ENCODE results near the gene RNF207. TPM values are rescaled to one million over a fixed set of nuclear protein-coding genes. Genes with fewer than 3 reads are reported as not detected.

Gene RNF207
- total and polyA plus RNA-seq, 5 donors, result 33.7 to 97.4 (median 55.2) TPM

DNA sequence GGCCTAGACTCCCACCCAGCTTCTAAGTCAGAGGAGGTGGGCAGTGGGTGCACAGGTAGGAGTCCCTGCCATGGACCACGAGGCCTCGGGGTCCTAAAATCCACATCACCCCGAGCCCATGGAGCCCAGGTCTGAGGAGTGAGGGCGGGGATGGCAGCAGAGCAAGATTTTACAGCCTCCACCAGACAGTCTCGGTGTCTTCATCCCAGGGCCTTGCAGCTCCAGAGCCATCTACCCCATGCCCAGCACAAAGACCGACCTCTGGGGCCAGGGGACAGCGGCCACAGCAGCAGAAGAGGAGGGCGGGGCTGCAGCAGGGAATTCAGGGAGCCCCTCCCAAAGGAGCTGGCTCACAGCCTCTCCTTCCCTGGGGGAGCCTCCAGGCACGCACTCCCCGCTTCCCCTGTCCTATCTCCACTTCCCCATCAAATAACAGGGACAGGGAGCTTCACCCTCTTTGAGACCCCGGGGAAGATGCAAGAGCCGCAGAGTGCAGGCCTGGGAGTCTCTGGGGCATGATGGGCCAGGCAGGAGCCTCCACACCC is 40.4 kb upstream of the RNF207 start:
- Histone ChIP-seq H3K27ac (ENCODE audit: low read length) (no peak overlapping the region), H3K4me3 (ENCODE audit: low read length) (no peak overlapping the region), H3K4me1 (ENCODE audit: control insufficient read depth, insufficient read depth, low read length) (no peaks in the 10 kb centered on the region), H3K27me3 (ENCODE audit: control insufficient read depth, insufficient read depth) (no peaks in the 10 kb centered on the region), H3K9me3 (ENCODE audit: control insufficient read depth, low read length) (no peaks in the 10 kb centered on the region)
- intact Hi-C loops (cut with DNase I), result no loop called here
- DNase-seq, result no peak
- no peak for ATAC-seq
- 69% methylated on average over 12 of the region's 12 CpGs for WGBS

DNA sequence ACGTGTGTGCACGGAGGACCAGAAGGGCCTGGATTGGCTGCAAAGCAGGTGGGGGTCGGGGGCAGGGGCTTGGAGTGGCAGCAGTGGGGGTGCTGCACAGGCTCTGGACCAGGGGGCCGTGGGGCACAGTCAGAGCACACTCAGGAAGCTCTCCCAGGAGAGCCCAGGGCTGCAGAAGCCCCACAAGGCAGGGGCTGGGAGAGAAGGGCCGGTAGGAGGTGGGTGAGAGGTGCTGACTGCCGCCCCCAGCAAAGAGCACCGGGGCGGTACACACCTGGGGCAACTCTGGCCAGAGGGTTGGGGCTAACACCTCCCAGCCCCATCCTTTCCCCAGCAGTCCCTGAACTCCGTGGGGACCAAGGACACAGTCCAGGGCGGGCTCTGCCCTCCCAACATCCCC is 39.7 kb upstream of the RNF207 start:
- peak in 1 of 3 donors; percentile 5 for DNase-seq
- H3K4me3 ChIP-seq (ENCODE audit: low read length), result no peak overlapping the region
- H3K4me1 ChIP-seq (ENCODE audit: control insufficient read depth, insufficient read depth, low read length), result no peaks in the 10 kb centered on the region
- no peak overlapping the region for H3K27ac ChIP-seq (ENCODE audit: low read length)
- WGBS, result 68% methylated on average over 10 of the region's 10 CpGs
- no peaks in the 10 kb centered on the region for H3K9me3 ChIP-seq (ENCODE audit: control insufficient read depth, low read length)
- intact Hi-C loops (cut with DNase I), result no loop called here
- no peaks in the 10 kb centered on the region for H3K27me3 ChIP-seq (ENCODE audit: control insufficient read depth, insufficient read depth)
- no peak for ATAC-seq

DNA sequence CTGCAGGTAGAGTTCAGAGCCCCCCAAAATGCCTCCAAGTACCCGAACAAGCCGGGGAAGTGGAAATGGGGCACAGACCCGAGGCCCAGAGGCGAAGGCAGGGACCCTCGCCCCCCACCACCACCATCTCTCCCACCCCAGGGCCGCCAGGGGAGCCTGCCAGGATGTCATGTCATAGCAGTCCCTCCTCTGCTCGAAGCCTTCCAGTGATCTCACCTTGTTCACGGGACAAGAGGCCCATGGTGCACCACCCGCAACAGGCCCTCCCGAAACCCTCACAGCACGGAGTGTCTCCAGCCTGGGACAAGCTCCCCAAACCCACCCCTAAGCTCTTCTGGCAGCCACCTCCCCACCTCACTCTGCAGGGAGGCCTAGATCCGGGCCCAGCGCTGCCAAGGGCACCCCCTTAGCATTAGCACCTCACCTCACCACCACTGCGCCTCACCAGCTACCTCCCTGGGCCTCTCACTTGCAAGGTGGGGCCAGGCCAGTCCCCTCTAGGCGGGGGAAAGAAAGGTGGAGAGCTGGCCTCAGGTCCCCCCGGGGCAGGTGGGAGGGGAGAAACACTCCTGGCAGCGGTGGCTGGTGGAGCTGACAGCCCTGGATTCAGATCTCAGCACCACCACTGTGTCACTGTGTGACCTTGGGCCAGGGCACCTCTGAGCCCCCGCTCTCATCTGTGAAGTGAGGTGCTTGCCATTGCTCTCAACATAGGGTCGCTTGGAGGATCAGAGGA is 39.1 kb upstream of the RNF207 start:
- ATAC-seq (no peak), DNase-seq (no peak)
- H3K4me1 ChIP-seq (ENCODE audit: control insufficient read depth, insufficient read depth, low read length), result no peaks in the 10 kb centered on the region
- H3K4me3 ChIP-seq (ENCODE audit: low read length), result no peak overlapping the region
- H3K27ac ChIP-seq (ENCODE audit: low read length), result no peak overlapping the region
- 81% methylated on average over 19 of the region's 19 CpGs for WGBS
- no peaks in the 10 kb centered on the region for H3K9me3 ChIP-seq (ENCODE audit: control insufficient read depth, low read length)
- no peaks in the 10 kb centered on the region for H3K27me3 ChIP-seq (ENCODE audit: control insufficient read depth, insufficient read depth)
- intact Hi-C loops (cut with DNase I), result no loop called here

DNA sequence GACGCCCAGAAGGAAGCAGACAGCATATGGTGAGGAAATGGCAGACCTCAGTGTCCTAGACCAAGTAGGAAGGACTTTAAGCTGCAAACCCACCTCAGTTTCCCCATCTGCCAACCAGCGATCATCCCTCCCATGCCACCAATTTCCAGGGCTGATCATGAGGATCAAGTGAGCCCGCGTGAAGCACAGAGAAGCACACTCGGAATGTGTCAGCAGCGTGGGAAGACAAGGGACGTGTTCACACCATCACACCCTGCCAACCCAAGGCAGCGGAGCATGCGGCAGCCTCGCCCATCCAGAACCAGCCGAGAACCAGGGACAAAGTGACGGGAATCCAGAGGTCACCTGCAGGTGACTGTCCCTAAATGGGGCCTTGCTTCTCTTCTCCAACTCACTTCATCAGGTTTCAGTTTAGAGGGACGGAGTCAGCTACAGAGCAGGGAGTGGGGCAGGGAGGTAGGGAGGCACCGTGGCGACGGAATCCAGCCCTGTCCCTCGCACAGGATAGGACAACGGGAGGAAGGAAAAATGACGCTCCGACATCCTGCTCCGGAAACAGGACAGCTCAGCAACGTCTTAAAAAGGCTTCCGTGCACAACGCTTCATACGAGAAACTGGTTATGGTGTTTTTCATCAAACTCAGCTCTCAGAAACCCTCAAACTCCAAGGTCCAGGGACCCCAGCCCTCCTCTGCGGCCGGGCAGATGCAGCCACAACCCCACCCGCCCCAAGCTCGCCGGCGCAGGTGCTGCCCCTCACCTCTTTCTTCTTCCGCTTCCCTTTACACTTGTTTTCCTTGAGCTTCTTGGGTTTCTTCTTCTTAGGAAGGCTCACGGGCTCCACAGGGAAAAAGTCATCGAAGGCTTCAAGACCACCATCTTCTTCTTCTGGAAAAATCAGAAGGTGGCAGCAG is 38.3 kb upstream of the RNF207 start:
- ATAC-seq, result no peak
- WGBS, result 74% methylated on average over 34 of the region's 34 CpGs
- H3K27me3 ChIP-seq (ENCODE audit: control insufficient read depth, insufficient read depth), result no peaks in the 10 kb centered on the region
- H3K4me3 ChIP-seq (ENCODE audit: low read length), result no peak overlapping the region
- H3K9me3 ChIP-seq (ENCODE audit: control insufficient read depth, low read length), result no peaks in the 10 kb centered on the region
- intact Hi-C loops (cut with DNase I), result no loop called here
- no peak overlapping the region for H3K27ac ChIP-seq (ENCODE audit: low read length)
- no peaks in the 10 kb centered on the region for H3K4me1 ChIP-seq (ENCODE audit: control insufficient read depth, insufficient read depth, low read length)
- DNase-seq, result peak in 1 of 3 donors; percentile 8

DNA sequence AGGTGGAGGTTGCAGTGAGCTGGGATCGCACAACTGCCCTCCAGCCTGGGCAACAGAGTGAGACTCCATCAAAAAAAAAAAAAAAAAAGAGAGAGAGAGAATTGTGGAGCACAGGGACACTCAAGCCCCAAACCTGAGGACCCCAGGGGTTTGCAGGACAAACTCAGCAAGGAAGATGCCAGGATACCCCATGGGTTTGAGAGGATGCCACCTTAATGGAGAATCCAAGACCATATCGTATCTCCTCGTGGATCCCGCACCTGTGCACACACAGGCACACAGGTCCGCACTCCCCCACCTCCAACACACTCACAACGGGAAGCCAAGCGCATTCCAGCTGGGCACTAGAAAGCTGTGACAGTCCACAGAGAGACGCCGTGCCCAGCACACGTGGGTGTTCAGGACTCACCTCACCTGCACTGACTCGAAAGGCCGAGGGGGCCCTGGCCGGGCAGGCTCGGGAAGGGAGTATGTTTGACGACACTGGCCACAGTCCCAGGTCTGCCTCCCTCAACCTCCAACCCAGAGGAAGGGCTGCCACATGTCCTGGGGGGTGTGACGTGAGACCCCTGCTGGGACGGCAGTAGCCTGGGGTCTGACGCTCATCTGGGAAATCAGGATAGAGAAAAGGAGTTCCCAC is 36.9 kb upstream of the RNF207 start:
- no peak for DNase-seq
- no peaks in the 10 kb centered on the region for H3K27me3 ChIP-seq (ENCODE audit: control insufficient read depth, insufficient read depth)
- no peaks in the 10 kb centered on the region for H3K4me1 ChIP-seq (ENCODE audit: control insufficient read depth, insufficient read depth, low read length)
- intact Hi-C loops (cut with DNase I), result no loop called here
- no peak overlapping the region for H3K27ac ChIP-seq (ENCODE audit: low read length)
- 69% methylated on average over 18 of the region's 18 CpGs for WGBS
- no peaks in the 10 kb centered on the region for H3K9me3 ChIP-seq (ENCODE audit: control insufficient read depth, low read length)
- no peak for ATAC-seq
- no peak overlapping the region for H3K4me3 ChIP-seq (ENCODE audit: low read length)

DNA sequence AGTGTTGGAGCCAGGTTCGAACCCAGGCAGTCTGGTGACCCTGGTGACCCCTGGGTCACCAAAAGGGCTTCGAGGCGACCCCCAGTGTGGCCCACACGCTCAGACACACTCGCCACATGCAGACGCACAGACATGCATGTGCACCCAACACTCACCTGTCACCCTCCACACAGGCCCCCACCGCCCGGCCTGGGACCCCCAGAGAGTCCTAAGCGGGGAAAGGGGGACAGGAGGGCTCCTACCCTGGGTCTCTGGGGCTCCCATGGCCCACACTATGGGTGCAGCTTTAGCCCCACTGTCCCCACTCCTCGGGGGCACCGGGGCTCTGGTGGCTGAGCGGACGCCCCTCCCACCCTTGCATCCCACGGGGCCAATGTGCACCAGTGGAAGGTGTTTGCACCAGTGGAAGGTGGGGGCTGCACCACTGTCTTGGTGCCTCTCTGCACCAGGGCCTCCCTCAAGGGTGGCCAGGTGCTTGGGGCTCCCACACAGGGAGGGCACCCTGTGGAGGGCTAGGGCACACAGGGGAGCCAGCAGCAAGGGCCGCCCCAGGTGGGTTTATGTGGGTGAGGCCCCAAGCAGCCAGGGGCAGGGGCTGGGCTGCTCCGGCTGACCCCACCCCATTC is 35.7 kb upstream of the RNF207 start:
- no peak for ATAC-seq
- WGBS, result 83% methylated on average over 16 of the region's 16 CpGs
- Histone ChIP-seq H3K27me3 (ENCODE audit: control insufficient read depth, insufficient read depth) (no peaks in the 10 kb centered on the region), H3K4me1 (ENCODE audit: control insufficient read depth, insufficient read depth, low read length) (no peaks in the 10 kb centered on the region), H3K4me3 (ENCODE audit: low read length) (no peak overlapping the region), H3K9me3 (ENCODE audit: control insufficient read depth, low read length) (no peaks in the 10 kb centered on the region), H3K27ac (ENCODE audit: low read length) (no peak overlapping the region)
- peak in 1 of 3 donors; percentile 10 for DNase-seq
- intact Hi-C loops (cut with DNase I), result loop anchor here in 2 of 4 donors (10.0 kb wide), 1 partner anchor 115 kb away; no protein-coding TSS in a partner anchor

DNA sequence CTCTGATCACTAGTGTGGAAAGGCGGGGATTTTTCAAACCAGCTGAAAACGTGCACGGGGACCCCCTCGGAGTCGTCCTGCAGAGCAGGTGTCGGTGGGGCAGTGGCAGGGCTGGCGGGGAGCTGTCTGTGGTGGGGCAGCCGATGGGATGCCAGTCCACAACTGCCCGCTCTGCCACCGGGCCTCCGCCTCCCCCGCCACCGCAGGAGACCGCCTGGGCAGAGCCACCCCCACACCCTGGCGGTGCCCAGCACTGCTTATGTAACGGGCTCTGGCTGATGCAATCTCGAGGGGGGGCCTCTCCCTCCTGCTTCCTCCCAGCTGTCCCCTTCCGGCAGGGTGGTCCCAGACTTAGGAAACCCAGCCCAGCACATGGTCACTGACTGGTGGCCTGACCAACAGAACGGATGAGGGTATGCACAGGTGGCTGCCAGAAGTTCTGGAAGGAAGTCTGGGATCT is 35.1 kb upstream of the RNF207 start:
- Histone ChIP-seq H3K27me3 (ENCODE audit: control insufficient read depth, insufficient read depth) (no peaks in the 10 kb centered on the region), H3K4me3 (ENCODE audit: low read length) (no peak overlapping the region), H3K4me1 (ENCODE audit: control insufficient read depth, insufficient read depth, low read length) (no peaks in the 10 kb centered on the region), H3K27ac (ENCODE audit: low read length) (no peak overlapping the region), H3K9me3 (ENCODE audit: control insufficient read depth, low read length) (no peaks in the 10 kb centered on the region)
- ATAC-seq (no peak), DNase-seq (peak in 1 of 3 donors; percentile 4)
- intact Hi-C loops (cut with DNase I), result loop anchor here in 2 of 4 donors (10.0 kb wide), 1 partner anchor 116 kb away; no protein-coding TSS in a partner anchor
- 63% methylated on average over 19 of the region's 19 CpGs for WGBS

DNA sequence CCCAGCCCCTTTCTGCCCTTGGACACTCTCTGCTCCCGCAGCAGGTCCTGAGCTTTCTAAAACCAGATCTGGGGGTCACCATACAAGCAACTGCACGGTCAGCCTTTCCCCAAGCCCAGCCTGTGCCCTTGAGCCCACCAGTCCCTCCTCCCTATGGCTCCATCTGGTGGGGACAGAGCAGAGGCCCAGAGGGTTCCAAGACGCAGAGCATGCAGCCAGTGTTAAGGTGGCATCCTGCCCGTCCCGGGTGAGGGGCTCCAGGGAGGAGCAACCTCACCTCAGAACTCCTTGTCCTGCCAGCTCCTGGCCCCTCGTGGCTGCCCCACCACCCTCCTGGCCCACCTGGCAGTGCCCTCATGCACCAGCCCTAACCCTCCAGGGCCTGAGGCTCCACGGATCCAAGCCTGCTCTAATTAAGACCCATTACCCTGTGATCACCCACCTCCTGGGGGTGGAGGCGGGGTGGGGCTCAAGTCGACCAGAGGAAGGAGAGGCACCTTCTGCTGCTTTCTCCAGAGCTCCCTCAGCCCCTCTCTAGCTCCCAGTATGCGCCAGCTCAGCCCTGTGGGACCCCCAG is 34.3 kb upstream of the RNF207 start:
- no peaks in the 10 kb centered on the region for H3K27me3 ChIP-seq (ENCODE audit: control insufficient read depth, insufficient read depth)
- ATAC-seq, result peak in 1 of 2 donors; percentile 37

DNA sequence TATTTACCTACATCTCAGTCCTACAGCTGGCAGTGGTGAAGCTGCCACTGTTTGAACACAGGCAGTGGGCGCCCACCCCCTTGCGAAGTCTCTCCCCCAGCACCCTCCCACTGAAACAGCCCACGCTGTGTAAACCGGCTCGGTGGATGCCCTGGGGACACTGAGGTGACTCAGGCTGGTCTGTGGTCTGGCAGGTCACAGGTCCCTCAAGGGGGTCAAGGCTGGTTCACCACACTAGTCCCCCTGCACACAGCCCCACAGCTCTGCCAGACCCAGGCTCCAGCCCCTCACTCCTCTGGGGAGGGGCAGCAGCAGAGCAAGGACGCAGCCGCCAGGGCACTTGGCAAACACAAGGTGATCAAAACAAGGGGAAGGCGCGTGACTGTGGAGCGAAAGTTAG is 33.4 kb upstream of the RNF207 start:
- intact Hi-C loops (cut with DNase I), result loop anchor here in 2 of 4 donors (10.0 kb wide), 1 partner anchor 118 kb away; no protein-coding TSS in a partner anchor
- no peak for ATAC-seq
- H3K9me3 ChIP-seq (ENCODE audit: control insufficient read depth, low read length), result no peaks in the 10 kb centered on the region
- WGBS, result 89% methylated on average over 10 of the region's 10 CpGs
- no peak overlapping the region for H3K4me3 ChIP-seq (ENCODE audit: low read length)
- H3K27me3 ChIP-seq (ENCODE audit: control insufficient read depth, insufficient read depth), result no peaks in the 10 kb centered on the region
- H3K4me1 ChIP-seq (ENCODE audit: control insufficient read depth, insufficient read depth, low read length), result no peaks in the 10 kb centered on the region
- DNase-seq, result no peak
- H3K27ac ChIP-seq (ENCODE audit: low read length), result no peak overlapping the region

More for the DNA sequence above, 34.3 kb upstream of the RNF207 start:
- Histone ChIP-seq H3K9me3 (ENCODE audit: control insufficient read depth, low read length) (no peaks in the 10 kb centered on the region), H3K27ac (ENCODE audit: low read length) (no peak overlapping the region), H3K4me3 (ENCODE audit: low read length) (no peak overlapping the region), H3K4me1 (ENCODE audit: control insufficient read depth, insufficient read depth, low read length) (no peaks in the 10 kb centered on the region)
- 43% methylated on average over 10 of the region's 10 CpGs for WGBS
- peak in 1 of 3 donors; percentile 5 for DNase-seq
- intact Hi-C loops (cut with DNase I), result loop anchor here in 2 of 4 donors (10.0 kb wide), 1 partner anchor 117 kb away; no protein-coding TSS in a partner anchor

All from right cardiac atrium (tissue), 5 donors.